DOHH2 (cell line): ENCODE measurements around the gene COLEC12.
"Not testable (repeated sequence)": the region's sequence is repeated elsewhere in the genome, so short reads cannot be mapped to it uniquely, and the experiment has no call there.

Experiments
- EZH2phosphoT487 ChIP-seq: fragments of 200-600 bp; sonication (generic); IDR thresholded peaks from 2 replicates; pipeline ENCODE4 v1.6.1; 2017; ENCODE audit warnings: borderline replicate concordance, mild to moderate bottlenecking, antibody characterized with exemption, low read length, moderate library complexity, mixed read lengths
- TF ChIP-seq, protein P1 (sequence below): fragments of 200-600 bp; sonication (generic); IDR thresholded peaks from one replicate; pipeline ENCODE4 v1.5.1; 2014; ENCODE audit warnings: antibody characterized with exemption, mild to moderate bottlenecking, low read depth, low read length; ENCODE audit not compliant: poor library complexity, severe bottlenecking

DNA sequence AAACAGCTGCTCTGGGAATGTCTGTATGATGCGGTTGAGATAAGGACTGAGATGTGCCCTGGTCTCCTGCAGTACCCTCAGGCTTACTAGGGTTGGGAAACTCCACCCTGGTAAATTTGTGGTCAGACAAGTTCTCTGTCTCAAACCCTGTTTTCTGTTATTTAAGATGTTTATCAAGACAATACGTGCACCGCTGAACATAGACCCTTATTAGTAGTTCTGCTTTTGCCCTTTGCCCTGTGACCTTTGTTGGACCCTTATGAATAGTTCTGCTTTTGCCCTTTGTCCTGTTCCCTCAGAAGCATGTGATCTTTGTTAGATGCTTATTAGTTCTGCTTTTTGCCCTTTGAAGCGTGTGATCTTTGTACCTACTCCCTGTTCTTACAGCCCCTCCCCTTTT lies 95.5 kb downstream of the COLEC12 start:
- TF ChIP-seq, protein P1, sequence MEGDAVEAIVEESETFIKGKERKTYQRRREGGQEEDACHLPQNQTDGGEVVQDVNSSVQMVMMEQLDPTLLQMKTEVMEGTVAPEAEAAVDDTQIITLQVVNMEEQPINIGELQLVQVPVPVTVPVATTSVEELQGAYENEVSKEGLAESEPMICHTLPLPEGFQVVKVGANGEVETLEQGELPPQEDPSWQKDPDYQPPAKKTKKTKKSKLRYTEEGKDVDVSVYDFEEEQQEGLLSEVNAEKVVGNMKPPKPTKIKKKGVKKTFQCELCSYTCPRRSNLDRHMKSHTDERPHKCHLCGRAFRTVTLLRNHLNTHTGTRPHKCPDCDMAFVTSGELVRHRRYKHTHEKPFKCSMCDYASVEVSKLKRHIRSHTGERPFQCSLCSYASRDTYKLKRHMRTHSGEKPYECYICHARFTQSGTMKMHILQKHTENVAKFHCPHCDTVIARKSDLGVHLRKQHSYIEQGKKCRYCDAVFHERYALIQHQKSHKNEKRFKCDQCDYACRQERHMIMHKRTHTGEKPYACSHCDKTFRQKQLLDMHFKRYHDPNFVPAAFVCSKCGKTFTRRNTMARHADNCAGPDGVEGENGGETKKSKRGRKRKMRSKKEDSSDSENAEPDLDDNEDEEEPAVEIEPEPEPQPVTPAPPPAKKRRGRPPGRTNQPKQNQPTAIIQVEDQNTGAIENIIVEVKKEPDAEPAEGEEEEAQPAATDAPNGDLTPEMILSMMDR: not testable (repeated sequence)
- TF ChIP-seq EZH2phosphoT487: not testable (repeated sequence)
